ENCODE measurements around the gene CORO2A.

The CORO2A gene

GRCh38 chr9:98199388-98200033 lies 7.1 kb upstream of the CORO2A start:
- no peak for DNase-seq (ENCODE audit: low read depth)
- no peak overlapping the region for H3K4me3 ChIP-seq (ENCODE audit: low read depth, low read length)

GRCh38 chr9:98195671-98196070 lies 3.2 kb upstream of the CORO2A start:
- no peak for DNase-seq (ENCODE audit: low read depth)
- H3K4me3 ChIP-seq (ENCODE audit: low read depth, low read length) = no peak overlapping the region

- peak overlapping the region; percentile 72 for H3K4me3 ChIP-seq (ENCODE audit: low read depth, low read length)
- DNase-seq (ENCODE audit: low read depth) = no peak
Observed at GRCh38 chr9:98193336-98193944, 1.0 kb upstream of the CORO2A start.

GRCh38 chr9:98191671-98192502 lies 550 bp downstream of the CORO2A start:
- DNase-seq (ENCODE audit: low read depth) = no peak

GRCh38 chr9:98191181-98191608 lies 1.2 kb downstream of the CORO2A start:
- DNase-seq (ENCODE audit: low read depth) = no peak
- H3K4me3 ChIP-seq (ENCODE audit: low read depth, low read length) = no peak overlapping the region

More at GRCh38 chr9:98191671-98192502, 550 bp downstream of the CORO2A start:
- peak overlapping the region; percentile 72 for H3K4me3 ChIP-seq (ENCODE audit: low read depth, low read length)

GRCh38 chr9:98190757-98191105 lies 1.7 kb downstream of the CORO2A start:
- no peak overlapping the region for H3K4me3 ChIP-seq (ENCODE audit: low read depth, low read length)
- no peak for DNase-seq (ENCODE audit: low read depth)

- no peak overlapping the region for H3K4me3 ChIP-seq (ENCODE audit: low read depth, low read length)
- no peak for DNase-seq (ENCODE audit: low read depth)
Observed at GRCh38 chr9:98189412-98189811, 3.0 kb downstream of the CORO2A start.

- H3K4me3 ChIP-seq (ENCODE audit: low read depth, low read length) = no peak overlapping the region
- no peak for DNase-seq (ENCODE audit: low read depth)
Observed at GRCh38 chr9:98187926-98188325, 4.5 kb downstream of the CORO2A start.

- H3K4me3 ChIP-seq (ENCODE audit: low read depth, low read length) = no peak overlapping the region
- DNase-seq (ENCODE audit: low read depth) = no peak
Observed at GRCh38 chr9:98186236-98186635, 6.2 kb downstream of the CORO2A start.

GRCh38 chr9:98185611-98186171 lies 6.7 kb downstream of the CORO2A start:
- H3K4me3 ChIP-seq (ENCODE audit: low read depth, low read length) = no peak overlapping the region
- DNase-seq (ENCODE audit: low read depth) = no peak

- DNase-seq (ENCODE audit: low read depth) = no peak
- H3K4me3 ChIP-seq (ENCODE audit: low read depth, low read length) = no peak overlapping the region
Observed at GRCh38 chr9:98185021-98185567, 7.3 kb downstream of the CORO2A start.

- DNase-seq (ENCODE audit: low read depth) = no peak
- H3K4me3 ChIP-seq (ENCODE audit: low read depth, low read length) = no peak overlapping the region
Observed at GRCh38 chr9:98184326-98184725, 8.1 kb downstream of the CORO2A start.

- no peak for DNase-seq (ENCODE audit: low read depth)
Observed at GRCh38 chr9:98182889-98183599, 9.4 kb downstream of the CORO2A start.

GRCh38 chr9:98182069-98182820 lies 10.2 kb downstream of the CORO2A start:
- no peak overlapping the region for H3K4me3 ChIP-seq (ENCODE audit: low read depth, low read length)
- DNase-seq (ENCODE audit: low read depth) = no peak

More at GRCh38 chr9:98182889-98183599, 9.4 kb downstream of the CORO2A start:
- H3K4me3 ChIP-seq (ENCODE audit: low read depth, low read length) = no peak overlapping the region

- no peak for DNase-seq (ENCODE audit: low read depth)
- no peak overlapping the region for H3K4me3 ChIP-seq (ENCODE audit: low read depth, low read length)
Observed at GRCh38 chr9:98181746-98182068, 10.7 kb downstream of the CORO2A start.

GRCh38 chr9:98180996-98181395 lies 11.4 kb downstream of the CORO2A start:
- H3K4me3 ChIP-seq (ENCODE audit: low read depth, low read length) = no peak overlapping the region
- DNase-seq (ENCODE audit: low read depth) = no peak

GRCh38 chr9:98178874-98179850 lies 13.3 kb downstream of the CORO2A start:
- no peak overlapping the region for H3K4me3 ChIP-seq (ENCODE audit: low read depth, low read length)
- DNase-seq (ENCODE audit: low read depth) = no peak

Data from skeletal muscle cell (primary cell).